ENCODE results near the gene BBS9.

DNA sequence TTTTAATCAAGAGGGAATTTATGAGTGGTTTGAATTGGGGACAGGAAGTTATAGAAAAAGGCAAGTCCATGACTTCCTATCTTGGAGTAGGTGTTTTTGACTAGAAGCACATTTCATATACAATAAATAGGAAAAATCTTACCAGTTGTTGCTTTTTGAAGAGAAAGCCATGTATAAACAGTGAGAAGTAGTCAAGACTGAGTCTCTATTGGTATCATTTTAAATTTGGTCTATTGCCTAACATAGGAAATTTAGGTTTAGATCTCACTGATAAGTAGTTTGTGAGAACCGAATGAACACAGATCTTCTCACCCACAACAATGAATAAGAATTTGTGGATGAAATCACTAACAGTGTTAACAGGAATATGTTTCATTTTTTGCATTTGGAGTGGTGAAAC is 387.2 kb downstream of the BBS9 start:
- TF ChIP-seq, protein P1, sequence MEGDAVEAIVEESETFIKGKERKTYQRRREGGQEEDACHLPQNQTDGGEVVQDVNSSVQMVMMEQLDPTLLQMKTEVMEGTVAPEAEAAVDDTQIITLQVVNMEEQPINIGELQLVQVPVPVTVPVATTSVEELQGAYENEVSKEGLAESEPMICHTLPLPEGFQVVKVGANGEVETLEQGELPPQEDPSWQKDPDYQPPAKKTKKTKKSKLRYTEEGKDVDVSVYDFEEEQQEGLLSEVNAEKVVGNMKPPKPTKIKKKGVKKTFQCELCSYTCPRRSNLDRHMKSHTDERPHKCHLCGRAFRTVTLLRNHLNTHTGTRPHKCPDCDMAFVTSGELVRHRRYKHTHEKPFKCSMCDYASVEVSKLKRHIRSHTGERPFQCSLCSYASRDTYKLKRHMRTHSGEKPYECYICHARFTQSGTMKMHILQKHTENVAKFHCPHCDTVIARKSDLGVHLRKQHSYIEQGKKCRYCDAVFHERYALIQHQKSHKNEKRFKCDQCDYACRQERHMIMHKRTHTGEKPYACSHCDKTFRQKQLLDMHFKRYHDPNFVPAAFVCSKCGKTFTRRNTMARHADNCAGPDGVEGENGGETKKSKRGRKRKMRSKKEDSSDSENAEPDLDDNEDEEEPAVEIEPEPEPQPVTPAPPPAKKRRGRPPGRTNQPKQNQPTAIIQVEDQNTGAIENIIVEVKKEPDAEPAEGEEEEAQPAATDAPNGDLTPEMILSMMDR (conservative IDR thresholded peaks at IDR 0.05; ENCODE audit: low read depth, low read length) = no peak
- TF ChIP-seq EZH2 (IDR thresholded peaks at IDR 0.05; ENCODE audit: low read length, unreplicated experiment) (no peak), EZH2phosphoT487 (IDR thresholded peaks at IDR 0.05; ENCODE audit: borderline replicate concordance, low read length) (no peak)
